NCI-H345 treated with DMSO at 0.1 percent for 48 hours (cell line): Measurements from ENCODE around the gene JADE1.

Source experiments
- DNase-seq: peaks from one replicate; lab custom pipeline; 2025; ENCODE audit not compliant: unreplicated experiment; lab: John Stamatoyannopoulos, UW

JADE1 gene

GRCh38 chr4:128869776-128870509, 60.4 kb downstream of the JADE1 start:
- DNase-seq: no peak

GRCh38 chr4:128871948-128872347, 62.4 kb downstream of the JADE1 start:
- DNase-seq: no peak

- no peak for DNase-seq
Measured at GRCh38 chr4:128876200-128876599, 66.7 kb downstream of the JADE1 start.

- no peak for DNase-seq
Measured at GRCh38 chr4:128877934-128878333, 68.4 kb downstream of the JADE1 start.

GRCh38 chr4:128879283-128879682, 69.8 kb downstream of the JADE1 start:
- DNase-seq: no peak

GRCh38 chr4:128879971-128880370, 70.5 kb downstream of the JADE1 start:
- no peak for DNase-seq

- DNase-seq: no peak
Measured at GRCh38 chr4:128880662-128881061, 71.2 kb downstream of the JADE1 start.

- no peak for DNase-seq
Measured at GRCh38 chr4:128904821-128905220, 95.3 kb downstream of the JADE1 start.

- DNase-seq: no peak
Measured at GRCh38 chr4:128906581-128906980, 97.1 kb downstream of the JADE1 start.

- DNase-seq: no peak
Measured at GRCh38 chr4:128907981-128908380, 98.5 kb downstream of the JADE1 start.

- DNase-seq: no peak
Measured at GRCh38 chr4:128908735-128909134, 99.2 kb downstream of the JADE1 start.

GRCh38 chr4:128913228-128913627, 103.7 kb downstream of the JADE1 start:
- DNase-seq: no peak

GRCh38 chr4:128915544-128915943, 106.0 kb downstream of the JADE1 start:
- DNase-seq: no peak

GRCh38 chr4:128916832-128917231, 107.3 kb downstream of the JADE1 start:
- no peak for DNase-seq

- no peak for DNase-seq
Measured at GRCh38 chr4:128917781-128918180, 108.3 kb downstream of the JADE1 start.

GRCh38 chr4:128921954-128922353, 112.5 kb downstream of the JADE1 start:
- no peak for DNase-seq
